Body of pancreas (tissue), 4 donors: ENCODE measurements around the gene TMEM121.

ENCODE experiments used
- POLR2A ChIP-seq, 3 donors: fragments of 450-650 bp; IDR thresholded peaks; one replicate each; pipeline ENCODE4 v1.6.1; 2016; ENCODE audit warnings: antibody characterized with exemption in 3 of 3, mild to moderate bottlenecking in 2 of 3
- TF ChIP-seq, protein P1 (sequence below), 7 experiments: fragments of 450-650 bp in 4 of 7; fragments of 200-600 bp in 3 of 7; sonication (generic) in 3 of 7; IDR thresholded peaks; one replicate each; pipeline ENCODE4 v1.5.1; 2016 to 2019; ENCODE audit warnings: antibody characterized with exemption in 7 of 7

DNA sequence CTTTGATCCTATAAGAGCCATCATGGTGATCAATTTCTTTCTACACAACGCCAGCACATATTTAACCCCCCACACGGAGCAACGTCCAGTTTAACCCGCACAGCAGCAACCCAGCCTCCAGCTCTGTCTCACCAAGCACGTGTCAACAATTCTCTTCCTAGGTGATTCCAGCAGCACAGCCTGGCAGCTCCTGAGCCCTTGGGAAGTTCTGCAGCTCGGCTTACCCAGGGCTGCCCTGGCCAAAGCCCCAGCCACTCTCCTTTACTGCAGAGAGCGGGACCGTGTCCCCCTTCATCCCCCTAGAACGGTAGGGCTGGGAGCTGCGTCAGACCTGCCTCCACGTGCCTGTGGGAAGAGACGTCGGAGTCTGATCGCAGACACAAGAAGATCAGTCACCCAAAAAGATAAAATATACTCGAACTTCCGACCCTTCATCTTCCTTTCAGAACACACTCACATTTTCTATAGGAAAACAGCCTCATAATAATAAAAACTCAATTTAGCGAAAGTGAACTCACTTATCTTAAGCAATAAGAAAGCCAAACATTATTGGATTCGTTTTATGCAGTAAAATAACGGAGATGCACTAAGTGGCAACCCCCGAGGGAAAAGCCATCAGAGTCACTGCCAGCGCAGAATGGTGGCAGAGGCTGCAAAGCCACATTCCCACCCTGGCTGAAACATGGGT lies 7.6 kb downstream of the TMEM121 start:
- TF ChIP-seq, protein P1, sequence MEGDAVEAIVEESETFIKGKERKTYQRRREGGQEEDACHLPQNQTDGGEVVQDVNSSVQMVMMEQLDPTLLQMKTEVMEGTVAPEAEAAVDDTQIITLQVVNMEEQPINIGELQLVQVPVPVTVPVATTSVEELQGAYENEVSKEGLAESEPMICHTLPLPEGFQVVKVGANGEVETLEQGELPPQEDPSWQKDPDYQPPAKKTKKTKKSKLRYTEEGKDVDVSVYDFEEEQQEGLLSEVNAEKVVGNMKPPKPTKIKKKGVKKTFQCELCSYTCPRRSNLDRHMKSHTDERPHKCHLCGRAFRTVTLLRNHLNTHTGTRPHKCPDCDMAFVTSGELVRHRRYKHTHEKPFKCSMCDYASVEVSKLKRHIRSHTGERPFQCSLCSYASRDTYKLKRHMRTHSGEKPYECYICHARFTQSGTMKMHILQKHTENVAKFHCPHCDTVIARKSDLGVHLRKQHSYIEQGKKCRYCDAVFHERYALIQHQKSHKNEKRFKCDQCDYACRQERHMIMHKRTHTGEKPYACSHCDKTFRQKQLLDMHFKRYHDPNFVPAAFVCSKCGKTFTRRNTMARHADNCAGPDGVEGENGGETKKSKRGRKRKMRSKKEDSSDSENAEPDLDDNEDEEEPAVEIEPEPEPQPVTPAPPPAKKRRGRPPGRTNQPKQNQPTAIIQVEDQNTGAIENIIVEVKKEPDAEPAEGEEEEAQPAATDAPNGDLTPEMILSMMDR (IDR thresholded peaks at IDR 0.05), result no peak
- TF ChIP-seq POLR2A (IDR thresholded peaks at IDR 0.05), result no peak
